SKM-1 (cell line): ENCODE data around the gene SORL1.

Experiments
- DNase-seq: peaks from one replicate; lab custom pipeline; 2025; ENCODE audit not compliant: unreplicated experiment; lab: John Stamatoyannopoulos, UW

The SORL1 gene

DNA sequence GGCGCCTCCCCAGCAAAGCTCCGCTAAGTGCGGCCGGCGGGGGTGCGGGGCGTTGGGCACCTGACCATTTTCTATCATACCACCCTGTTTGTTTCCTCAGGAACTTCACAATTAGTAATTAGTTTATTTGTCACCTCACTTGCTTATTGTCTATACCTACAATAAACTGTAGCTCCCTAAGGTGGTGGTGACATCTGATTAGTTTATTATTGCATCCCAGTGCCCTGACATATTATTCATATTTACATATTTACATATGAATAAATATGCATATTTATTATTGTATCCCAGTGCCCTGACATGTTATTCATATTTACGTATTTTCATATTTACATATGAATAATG lies 24.7 kb upstream of the SORL1 start:
- no peak for DNase-seq

- no peak for DNase-seq
These were observed 22.6 kb upstream of the SORL1 start for GRCh38 chr11:121429556-121429955.

GRCh38 chr11:121431820-121432526 lies 20.1 kb upstream of the SORL1 start:
- DNase-seq: no peak

DNA sequence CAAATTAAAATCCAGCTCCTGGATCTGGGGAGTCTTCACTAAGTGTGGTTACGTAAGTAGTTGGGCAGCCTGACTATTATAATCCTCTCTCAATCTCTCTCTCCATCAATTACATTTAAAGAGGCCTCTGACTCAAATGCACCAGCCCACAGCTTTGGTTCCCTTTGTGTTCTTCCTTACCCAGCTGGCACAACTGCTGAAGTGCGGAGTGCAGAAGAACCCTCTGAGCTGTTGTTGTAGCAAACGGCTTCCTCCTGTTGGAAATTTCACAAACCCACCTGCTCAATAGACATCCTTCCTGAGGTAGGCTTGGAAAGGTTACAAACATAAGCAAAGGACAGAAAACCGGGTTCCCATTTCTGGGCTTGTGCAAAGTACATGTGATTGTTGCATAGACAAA lies 17.0 kb upstream of the SORL1 start:
- no peak for DNase-seq

- DNase-seq: no peak
These were observed 16.3 kb upstream of the SORL1 start for GRCh38 chr11:121435551-121436511.

- no peak for DNase-seq
These were observed 15.0 kb upstream of the SORL1 start for GRCh38 chr11:121437018-121437685.

GRCh38 chr11:121437686-121438078 lies 14.4 kb upstream of the SORL1 start:
- DNase-seq: no peak

GRCh38 chr11:121439337-121439736 lies 12.8 kb upstream of the SORL1 start:
- no peak for DNase-seq

DNA sequence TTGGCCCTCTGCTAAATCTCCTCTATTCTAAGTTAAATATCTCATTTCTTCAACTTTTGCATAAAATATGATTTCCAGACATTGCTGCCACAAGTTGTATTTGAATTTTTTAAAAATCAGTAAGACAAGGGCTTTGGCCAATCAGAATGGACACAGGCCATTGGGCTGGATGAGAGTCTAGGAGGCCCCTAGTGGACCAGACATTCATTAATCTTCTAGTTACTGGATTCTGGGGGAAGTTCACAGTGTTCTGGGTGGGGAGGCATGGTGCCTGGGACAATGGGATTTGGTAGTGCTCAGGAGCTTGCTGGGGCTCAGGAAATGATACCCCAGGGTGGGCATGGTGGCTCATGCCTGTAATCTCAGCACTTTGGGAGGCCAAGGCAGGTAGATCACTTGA lies 12.4 kb upstream of the SORL1 start:
- DNase-seq: no peak

- no peak for DNase-seq
These were observed 10.6 kb upstream of the SORL1 start for GRCh38 chr11:121441521-121441920.

DNA sequence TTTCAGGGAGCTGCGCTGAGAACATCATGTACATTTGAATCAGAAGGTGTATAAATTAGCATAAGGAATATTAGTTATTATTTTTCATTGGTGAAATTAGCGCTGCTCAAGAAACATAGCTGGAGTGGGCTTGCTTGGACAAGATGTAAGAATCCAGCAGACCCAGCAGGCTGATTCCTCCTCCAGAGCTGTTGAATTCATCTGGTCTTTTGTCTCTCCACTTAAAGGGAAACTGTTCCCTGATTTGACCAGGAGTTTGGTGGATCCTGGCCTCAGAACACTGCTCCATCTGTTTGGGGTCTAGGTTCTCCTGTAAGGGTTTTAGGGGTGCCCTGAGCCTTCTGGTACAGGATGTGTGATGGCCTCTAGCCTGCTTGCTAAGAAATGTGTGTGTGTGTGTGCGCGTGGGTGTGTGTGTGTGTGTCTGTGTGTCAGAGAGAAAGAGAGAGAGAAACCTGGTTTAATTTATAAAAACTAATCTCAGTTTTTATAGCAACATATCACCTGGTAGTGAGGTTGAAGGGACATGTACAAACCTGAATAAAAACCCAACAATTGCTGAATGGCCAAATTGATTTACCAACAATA lies 8.3 kb upstream of the SORL1 start:
- no peak for DNase-seq

DNA sequence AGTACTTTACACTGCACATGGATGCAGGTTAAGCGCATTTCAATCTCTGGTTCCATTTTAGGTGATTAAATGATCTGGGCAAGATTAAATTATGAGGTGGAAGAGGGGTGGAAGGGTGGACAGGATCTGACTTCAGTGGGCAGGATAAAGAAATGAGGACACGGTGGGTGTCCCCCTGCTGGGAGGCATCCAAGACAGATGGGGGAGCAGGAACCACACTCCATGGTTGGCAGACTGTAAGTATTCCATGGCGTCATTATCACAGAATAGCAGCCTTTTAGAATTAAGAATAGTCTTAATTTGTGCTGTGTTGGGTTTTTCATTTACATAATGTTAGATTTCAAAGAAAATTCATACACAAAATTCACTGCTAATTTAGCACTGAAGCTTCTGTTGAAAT lies 7.6 kb upstream of the SORL1 start:
- DNase-seq: no peak

GRCh38 chr11:121445071-121445768 lies 6.9 kb upstream of the SORL1 start:
- DNase-seq: no peak

- no peak for DNase-seq
These were observed 5.4 kb upstream of the SORL1 start for GRCh38 chr11:121446752-121447156.

DNA sequence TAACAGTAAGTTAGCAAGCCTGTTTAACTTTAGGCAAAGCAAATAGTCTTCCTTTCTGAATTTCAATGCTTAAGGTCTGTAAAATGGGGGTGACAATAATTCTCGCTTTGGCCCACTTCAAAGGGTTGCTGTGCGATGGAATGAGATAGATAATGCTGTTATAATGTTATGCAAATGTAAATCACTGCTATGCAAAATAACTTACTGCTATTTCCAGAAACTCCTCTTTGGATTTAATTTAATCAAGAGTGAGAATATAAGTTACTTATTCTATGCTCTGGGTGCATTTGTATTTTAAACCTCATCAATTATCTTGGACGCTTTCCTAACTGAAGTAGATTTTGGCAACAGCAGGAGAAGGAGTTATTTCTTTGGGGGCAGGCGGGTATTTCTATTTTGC lies 4.1 kb upstream of the SORL1 start:
- DNase-seq: no peak

DNA sequence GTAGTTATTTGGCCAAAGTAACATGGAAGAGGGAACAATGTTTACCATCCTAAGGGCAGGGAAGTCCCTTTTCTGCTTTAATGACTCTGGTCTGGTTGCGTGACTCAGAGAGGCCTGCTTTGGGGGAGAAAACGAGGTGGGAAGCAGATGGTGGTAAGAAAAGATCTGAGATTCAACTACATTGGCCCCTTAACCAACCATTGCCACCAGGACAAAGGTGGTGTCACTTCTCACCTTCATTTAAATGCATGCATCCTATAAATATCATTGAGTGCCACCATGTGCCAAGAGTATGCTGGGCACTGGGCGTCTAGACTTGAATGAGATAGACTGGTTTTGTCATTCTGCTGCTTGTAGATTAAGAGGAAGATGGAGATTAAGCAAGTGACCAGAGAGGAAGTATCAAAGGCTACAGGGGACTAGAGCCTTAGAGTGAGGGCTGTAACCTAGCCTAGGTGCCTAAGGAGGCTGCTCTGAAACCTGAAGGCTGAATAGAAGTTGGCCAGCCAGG lies 3.6 kb upstream of the SORL1 start:
- DNase-seq: peak; percentile 27

GRCh38 chr11:121449123-121449522 lies 3.0 kb upstream of the SORL1 start:
- no peak for DNase-seq

GRCh38 chr11:121449626-121450025 lies 2.5 kb upstream of the SORL1 start:
- no peak for DNase-seq

DNA sequence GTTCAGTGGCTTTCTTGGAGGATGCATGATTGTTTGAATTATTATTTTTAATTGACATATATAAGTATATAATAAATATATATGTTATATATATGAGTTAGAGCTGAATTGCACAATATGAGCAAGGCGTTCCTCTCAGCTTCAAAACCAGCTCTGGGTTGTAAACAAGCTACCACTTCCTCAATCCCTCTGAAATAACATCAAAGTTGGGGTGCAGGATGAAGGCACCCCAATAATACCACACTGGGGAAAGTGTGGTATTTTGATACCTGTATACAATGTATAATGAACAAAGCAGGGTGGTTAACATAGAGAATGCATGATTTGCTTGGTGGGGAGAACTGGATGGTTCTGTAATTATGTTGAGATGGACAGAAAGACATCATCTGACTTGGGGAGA lies 1.7 kb upstream of the SORL1 start:
- no peak for DNase-seq

- no peak for DNase-seq
These were observed 732 bp upstream of the SORL1 start for GRCh38 chr11:121451178-121451985.
